ENCODE data around the gene PTPRD.

DNA sequence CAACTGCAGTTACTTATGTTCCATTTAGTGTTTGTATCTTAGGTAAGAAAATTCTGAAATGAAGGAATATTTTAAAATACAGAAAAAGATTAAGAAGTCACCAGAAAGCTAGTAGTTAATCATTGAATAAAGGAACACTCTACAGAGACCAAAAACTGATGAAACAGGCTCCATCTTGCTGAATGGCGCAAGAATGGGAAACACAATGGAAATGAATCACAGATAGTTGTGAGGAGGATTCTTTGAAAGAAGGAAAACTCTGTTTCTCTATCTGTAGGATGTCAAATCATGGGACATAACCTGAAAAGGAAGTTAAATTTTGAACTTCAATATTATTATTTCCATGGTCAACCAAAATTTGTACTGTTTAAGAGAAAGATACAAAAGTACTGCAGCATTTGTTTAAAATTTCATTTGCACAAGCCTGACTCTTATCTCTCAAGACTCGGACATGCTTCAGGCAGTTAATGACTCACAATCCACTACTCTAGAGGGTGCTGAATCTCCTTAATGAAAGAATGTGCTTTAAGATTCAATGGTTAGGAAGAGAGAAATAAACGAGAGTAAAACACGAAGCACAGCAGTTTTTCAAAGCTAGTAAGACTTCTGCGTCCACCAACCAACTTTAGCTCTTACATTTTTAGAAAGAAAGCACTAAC is 1748.8 kb downstream of the PTPRD start:
- TF ChIP-seq, protein P1, sequence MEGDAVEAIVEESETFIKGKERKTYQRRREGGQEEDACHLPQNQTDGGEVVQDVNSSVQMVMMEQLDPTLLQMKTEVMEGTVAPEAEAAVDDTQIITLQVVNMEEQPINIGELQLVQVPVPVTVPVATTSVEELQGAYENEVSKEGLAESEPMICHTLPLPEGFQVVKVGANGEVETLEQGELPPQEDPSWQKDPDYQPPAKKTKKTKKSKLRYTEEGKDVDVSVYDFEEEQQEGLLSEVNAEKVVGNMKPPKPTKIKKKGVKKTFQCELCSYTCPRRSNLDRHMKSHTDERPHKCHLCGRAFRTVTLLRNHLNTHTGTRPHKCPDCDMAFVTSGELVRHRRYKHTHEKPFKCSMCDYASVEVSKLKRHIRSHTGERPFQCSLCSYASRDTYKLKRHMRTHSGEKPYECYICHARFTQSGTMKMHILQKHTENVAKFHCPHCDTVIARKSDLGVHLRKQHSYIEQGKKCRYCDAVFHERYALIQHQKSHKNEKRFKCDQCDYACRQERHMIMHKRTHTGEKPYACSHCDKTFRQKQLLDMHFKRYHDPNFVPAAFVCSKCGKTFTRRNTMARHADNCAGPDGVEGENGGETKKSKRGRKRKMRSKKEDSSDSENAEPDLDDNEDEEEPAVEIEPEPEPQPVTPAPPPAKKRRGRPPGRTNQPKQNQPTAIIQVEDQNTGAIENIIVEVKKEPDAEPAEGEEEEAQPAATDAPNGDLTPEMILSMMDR (IDR thresholded peaks at IDR 0.05) = no peak
- no peak for TF ChIP-seq TCF7 (CRISPR knock-in tag; IDR thresholded peaks at IDR 0.05; ENCODE audit: low read depth)
- TF ChIP-seq EMX1 (CRISPR knock-in tag; IDR thresholded peaks at IDR 0.05) = no peak
- TF ChIP-seq CREM (CRISPR knock-in tag; IDR thresholded peaks at IDR 0.05) = no peak
- no peak for TF ChIP-seq CREB1 (CRISPR knock-in tag; IDR thresholded peaks at IDR 0.05)
- TF ChIP-seq OVOL2 (CRISPR knock-in tag; IDR thresholded peaks at IDR 0.05; ENCODE audit: borderline replicate concordance) = no peak
- TF ChIP-seq, protein P2, sequence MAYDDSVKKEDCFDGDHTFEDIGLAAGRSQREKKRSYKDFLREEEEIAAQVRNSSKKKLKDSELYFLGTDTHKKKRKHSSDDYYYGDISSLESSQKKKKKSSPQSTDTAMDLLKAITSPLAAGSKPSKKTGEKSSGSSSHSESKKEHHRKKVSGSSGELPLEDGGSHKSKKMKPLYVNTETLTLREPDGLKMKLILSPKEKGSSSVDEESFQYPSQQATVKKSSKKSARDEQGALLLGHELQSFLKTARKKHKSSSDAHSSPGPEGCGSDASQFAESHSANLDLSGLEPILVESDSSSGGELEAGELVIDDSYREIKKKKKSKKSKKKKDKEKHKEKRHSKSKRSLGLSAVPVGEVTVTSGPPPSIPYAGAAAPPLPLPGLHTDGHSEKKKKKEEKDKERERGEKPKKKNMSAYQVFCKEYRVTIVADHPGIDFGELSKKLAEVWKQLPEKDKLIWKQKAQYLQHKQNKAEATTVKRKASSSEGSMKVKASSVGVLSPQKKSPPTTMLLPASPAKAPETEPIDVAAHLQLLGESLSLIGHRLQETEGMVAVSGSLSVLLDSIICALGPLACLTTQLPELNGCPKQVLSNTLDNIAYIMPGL (CRISPR knock-in tag; IDR thresholded peaks at IDR 0.05) = no peak
